Activated T-cell treated with anti-CD3 and anti-CD28 coated beads, Interleukin-2, amount 50 U/mL, for 72 hours (primary cell): ENCODE results near the gene WASF3. TPM values are rescaled to one million over a fixed set of nuclear protein-coding genes. Genes with fewer than 3 reads are reported as not detected.

Experiments used
- ATAC-seq, 2 donors: fragments of 150-1000 bp; cut with Tn5 transposase; replicated peaks in 1 of 2; 2 replicates each; pipeline ENCODE4 v1.10.0; 2021; ENCODE audit warnings: moderate library complexity in 2 of 2, mild to moderate bottlenecking in 1 of 2
- DNase-seq, 2 donors: peaks; one replicate each; pipeline ENCODE4 v3.0.0; 2021 to 2022; ENCODE audit warnings: mixed read lengths in 1 of 2
- H3K27ac Mint-ChIP-seq: one replicate; pipeline ENCODE4 v1.8.0; 2022; ENCODE audit warnings: mild to moderate bottlenecking, moderate library complexity, mixed read lengths
- H3K27me3 Mint-ChIP-seq: one replicate; pipeline ENCODE4 v1.8.0; 2022; ENCODE audit warnings: low read depth, mixed read lengths
- H3K36me3 Mint-ChIP-seq, 2 donors: one replicate each; pipeline ENCODE4 v1.8.0; 2022; ENCODE audit warnings: mixed read lengths in 2 of 2, mild to moderate bottlenecking in 1 of 2; ENCODE audit not compliant: insufficient read depth in 2 of 2
- H3K4me1 Mint-ChIP-seq: one replicate; pipeline ENCODE4 v1.8.0; 2022; ENCODE audit warnings: low read depth, mixed read lengths
- H3K4me3 Mint-ChIP-seq, 2 donors: one replicate each; pipeline ENCODE4 v1.8.0; 2022; ENCODE audit warnings: mild to moderate bottlenecking in 2 of 2, mixed read lengths in 2 of 2, moderate library complexity in 2 of 2
- H3K9me3 Mint-ChIP-seq, 2 donors: one replicate each; pipeline ENCODE4 v1.8.0; 2022; ENCODE audit warnings: mixed read lengths in 2 of 2
- total RNA-seq, 2 donors: library from RNA; stranded (reverse); gene quantifications; one replicate each; pipeline ENCODE4 v1.2.3, GENCODE V29; 2022

The WASF3 gene
- total RNA-seq, 2 donors from 2014 or later = 0.14 to 0.17 TPM

DNA sequence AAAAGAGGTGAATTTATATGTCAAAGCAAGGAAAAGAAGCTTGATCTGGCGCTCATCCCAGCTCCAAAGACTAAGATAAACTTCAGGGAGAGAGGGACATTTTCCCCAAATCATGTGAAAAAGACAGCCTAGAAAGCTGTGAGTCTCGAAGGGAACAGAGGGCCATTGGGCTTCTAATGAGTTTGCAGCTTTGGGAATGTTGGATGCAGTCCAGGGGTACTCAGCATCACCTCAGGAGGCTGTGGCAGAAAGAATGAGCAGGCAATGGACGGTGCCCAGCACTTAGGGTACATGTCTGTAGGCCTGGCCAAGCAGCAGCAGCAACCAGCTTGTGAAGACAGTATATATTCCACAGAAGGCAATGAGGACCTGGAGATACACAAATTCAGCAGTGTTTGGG is 25.7 kb upstream of the WASF3 start:
- DNase-seq (no peak), ATAC-seq (no peak)
- Mint-ChIP-seq H3K9me3 (no peaks in the 10 kb centered on the region), H3K4me3 (no peak overlapping the region), H3K27ac (no peak overlapping the region), H3K27me3 (peaks cover 12% of the 10 kb centered on the region), H3K36me3 (no peaks in the 10 kb centered on the region), H3K4me1 (no peaks in the 10 kb centered on the region)

DNA sequence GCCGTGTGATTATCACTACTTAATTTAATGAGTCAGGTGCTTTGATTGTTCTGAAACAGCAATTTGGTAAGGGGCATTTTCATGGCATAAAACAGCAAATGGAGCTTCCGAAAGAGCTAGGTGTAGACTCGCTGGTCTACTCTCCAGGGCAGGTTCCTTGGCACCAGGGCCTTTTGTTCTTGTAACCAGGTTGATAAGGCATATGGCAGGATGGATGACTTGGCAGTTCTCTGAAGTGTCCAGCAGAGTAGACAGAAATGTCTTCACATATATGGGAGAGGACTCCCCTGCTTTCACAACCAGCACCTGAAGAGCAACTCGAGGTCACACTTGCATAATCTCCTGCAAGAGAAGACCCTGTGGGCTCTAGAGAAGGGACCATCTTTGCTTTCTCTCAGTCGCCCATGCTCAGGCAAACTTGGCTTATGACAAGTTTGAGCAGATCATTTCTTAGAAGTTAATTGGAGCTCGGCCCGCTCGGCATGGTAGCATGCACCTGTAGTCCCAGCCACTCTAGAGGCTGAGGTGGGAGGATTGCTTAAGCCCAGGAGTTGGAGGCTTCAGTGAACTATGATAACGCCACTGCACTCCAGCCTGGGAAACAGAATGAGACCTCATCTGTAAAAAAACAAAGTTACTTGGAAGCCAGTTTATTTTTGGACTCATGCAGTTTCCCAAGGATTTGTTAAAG is 23.3 kb upstream of the WASF3 start:
- no peaks in the 10 kb centered on the region for H3K9me3 Mint-ChIP-seq
- H3K4me3 Mint-ChIP-seq = no peak overlapping the region
- H3K27ac Mint-ChIP-seq = no peak overlapping the region
- H3K4me1 Mint-ChIP-seq = no peaks in the 10 kb centered on the region
- no peaks in the 10 kb centered on the region for H3K36me3 Mint-ChIP-seq
- H3K27me3 Mint-ChIP-seq = peaks cover 13% of the 10 kb centered on the region
- no peak for ATAC-seq
- no peak for DNase-seq

DNA sequence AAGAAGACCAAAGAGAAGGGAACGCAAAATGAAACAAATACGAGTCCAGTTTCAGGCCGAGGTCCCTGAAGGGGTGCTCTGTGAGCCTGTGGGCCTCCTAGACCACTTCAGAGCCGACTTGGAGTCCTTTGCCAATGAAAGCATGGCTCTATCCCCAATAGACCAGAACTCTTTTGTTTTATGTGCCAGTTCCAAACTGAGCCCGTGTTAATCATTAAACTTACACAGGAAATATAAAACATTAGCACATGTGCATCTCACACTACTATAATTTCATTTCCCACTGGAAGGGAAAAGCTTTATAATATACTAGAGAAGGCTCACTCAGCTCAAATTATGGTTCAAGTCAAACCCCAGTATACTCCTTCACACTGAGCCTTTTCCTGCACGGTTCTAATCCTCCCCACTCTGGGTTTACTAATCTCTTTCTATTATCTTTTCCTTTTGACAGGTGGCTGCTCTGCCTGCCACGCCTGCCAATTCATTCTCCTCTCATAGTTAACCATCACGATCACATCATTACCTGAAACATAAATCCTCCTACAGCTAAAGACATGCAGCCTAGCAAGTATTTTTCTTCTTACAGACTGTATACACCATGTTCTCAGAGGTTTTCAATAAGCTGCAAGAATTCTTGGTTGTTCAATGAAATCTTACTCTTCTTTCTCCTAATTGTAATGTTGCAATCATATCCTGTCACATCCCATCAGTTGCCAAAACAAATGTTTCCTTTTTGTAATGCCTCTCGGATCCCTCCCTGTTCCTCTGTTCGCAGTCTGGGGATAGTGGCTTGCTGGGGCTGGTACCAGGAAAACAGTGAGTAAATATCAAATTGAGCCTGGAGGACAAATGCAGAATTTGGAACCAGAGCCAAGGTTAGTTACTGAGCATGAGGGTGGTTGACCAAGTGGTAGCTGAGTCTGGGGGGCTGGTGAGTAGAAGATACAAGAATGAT is 18.8 kb upstream of the WASF3 start:
- no peaks in the 10 kb centered on the region for H3K36me3 Mint-ChIP-seq
- no peak overlapping the region for H3K27ac Mint-ChIP-seq
- no peak overlapping the region for H3K4me3 Mint-ChIP-seq

DNA sequence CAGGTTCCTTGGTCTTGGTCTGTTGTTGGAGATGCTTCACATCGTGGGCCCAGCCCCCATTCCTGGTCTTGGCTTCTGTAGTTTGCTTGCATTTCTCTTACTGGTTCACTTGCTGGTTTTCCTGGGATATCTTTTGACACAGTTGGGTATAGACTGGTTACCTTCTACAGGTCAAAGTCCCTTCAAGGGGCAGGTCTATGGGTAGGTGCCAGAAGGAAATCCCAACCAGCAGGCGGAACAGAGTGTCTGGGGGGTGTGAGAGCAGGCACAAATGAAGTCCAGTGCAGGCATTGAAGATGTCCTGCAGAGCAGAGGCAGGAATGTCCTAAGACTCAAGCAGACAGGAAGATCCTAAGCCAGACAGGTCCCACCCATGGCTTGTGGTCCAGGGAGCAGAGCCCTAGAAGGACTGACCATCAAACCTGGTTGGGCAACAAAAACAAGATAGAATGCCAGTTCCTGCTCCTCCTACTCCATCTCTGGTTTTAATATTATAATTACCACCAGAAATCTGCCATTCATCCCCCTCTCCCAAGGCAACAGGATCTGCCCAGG is 17.7 kb upstream of the WASF3 start:
- H3K4me1 Mint-ChIP-seq = no peaks in the 10 kb centered on the region
- H3K36me3 Mint-ChIP-seq = no peaks in the 10 kb centered on the region
- ATAC-seq = no peak
- H3K27me3 Mint-ChIP-seq = peaks cover 38% of the 10 kb centered on the region
- no peak overlapping the region for H3K4me3 Mint-ChIP-seq
- no peak for DNase-seq
- H3K27ac Mint-ChIP-seq = no peak overlapping the region
- no peaks in the 10 kb centered on the region for H3K9me3 Mint-ChIP-seq

More for the DNA sequence above, 18.8 kb upstream of the WASF3 start:
- peaks cover 38% of the 10 kb centered on the region for H3K27me3 Mint-ChIP-seq
- no peaks in the 10 kb centered on the region for H3K9me3 Mint-ChIP-seq
- ATAC-seq = no peak
- DNase-seq = no peak
- H3K4me1 Mint-ChIP-seq = no peaks in the 10 kb centered on the region

GRCh38 chr13:26540334-26540733 is 17.1 kb upstream of the WASF3 start:
- Mint-ChIP-seq H3K36me3 (no peaks in the 10 kb centered on the region), H3K27me3 (peaks cover 38% of the 10 kb centered on the region), H3K4me1 (no peaks in the 10 kb centered on the region), H3K27ac (no peak overlapping the region), H3K9me3 (no peaks in the 10 kb centered on the region), H3K4me3 (no peak overlapping the region)
- ATAC-seq (no peak), DNase-seq (no peak)

DNA sequence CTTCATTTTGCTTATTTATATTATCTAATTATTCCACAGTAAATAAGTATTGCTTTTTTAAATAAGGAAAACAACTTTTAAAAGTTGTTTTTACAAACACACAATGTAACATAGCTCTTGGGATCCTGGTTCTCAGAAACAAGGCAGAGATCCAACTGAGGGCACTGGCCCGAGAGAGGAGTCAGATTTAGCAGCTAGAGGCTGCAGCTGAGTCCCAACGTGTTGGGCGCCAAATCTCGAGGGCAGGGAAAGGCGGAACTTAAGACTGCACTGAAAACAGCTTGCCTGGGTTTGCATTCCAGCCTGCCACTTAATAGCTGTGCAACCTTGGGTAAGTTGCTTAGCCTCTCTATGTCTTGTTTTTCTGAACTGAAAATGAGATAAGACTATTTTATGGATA is 16.4 kb upstream of the WASF3 start:
- H3K4me1 Mint-ChIP-seq = no peaks in the 10 kb centered on the region
- no peaks in the 10 kb centered on the region for H3K9me3 Mint-ChIP-seq
- ATAC-seq = no peak
- peaks cover 38% of the 10 kb centered on the region for H3K27me3 Mint-ChIP-seq
- no peak overlapping the region for H3K27ac Mint-ChIP-seq
- no peaks in the 10 kb centered on the region for H3K36me3 Mint-ChIP-seq
- DNase-seq = no peak
- H3K4me3 Mint-ChIP-seq = no peak overlapping the region

DNA sequence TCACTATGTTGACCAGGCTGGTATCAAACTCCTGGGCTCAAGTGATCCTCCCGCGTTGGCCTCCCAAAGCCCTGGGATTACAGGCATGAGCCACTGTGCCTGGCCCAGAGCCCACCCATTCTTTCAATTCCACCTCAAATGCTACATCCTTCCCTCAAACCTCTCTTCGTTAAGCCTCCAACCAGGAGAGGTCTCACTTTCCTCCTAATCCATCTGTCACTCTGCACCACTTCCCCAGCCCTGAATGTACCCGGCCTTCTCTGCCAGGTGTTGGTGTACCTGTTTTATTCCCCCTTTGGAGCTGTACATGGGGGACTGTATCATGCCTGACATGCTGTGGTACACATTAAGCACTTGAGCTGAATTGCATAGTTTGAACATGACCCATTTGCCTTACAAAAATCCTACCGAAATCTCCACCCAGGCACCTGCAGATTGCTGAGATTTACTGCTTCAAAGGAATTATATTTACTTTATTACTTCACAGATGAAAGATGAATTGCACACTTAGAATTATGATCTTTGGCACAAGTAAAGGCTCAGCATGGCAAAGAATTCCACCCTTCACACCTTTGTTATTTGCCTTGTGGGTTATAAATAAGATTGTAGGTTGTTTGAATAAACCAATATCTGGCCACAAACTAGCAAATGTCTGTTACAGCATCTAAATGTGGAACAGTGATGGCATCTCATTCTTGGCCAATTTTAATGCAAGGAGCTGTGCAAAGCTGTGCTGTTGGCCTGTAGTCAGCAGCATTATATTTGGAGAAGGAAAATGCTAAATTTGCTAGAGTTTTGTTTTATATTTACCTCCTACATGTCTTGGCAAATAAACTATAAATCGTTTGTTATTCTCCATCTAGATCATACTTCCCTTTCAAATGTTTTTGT is 15.6 kb upstream of the WASF3 start:
- Mint-ChIP-seq H3K27me3 (peaks cover 38% of the 10 kb centered on the region), H3K9me3 (no peaks in the 10 kb centered on the region), H3K4me3 (no peak overlapping the region), H3K4me1 (no peaks in the 10 kb centered on the region), H3K36me3 (no peaks in the 10 kb centered on the region), H3K27ac (no peak overlapping the region)
- DNase-seq (no peak), ATAC-seq (no peak)

- ATAC-seq (no peak), DNase-seq (no peak)
- peaks cover 26% of the 10 kb centered on the region for H3K27me3 Mint-ChIP-seq
- H3K27ac Mint-ChIP-seq = no peak overlapping the region
- H3K4me3 Mint-ChIP-seq = no peak overlapping the region
- no peaks in the 10 kb centered on the region for H3K4me1 Mint-ChIP-seq
- no peaks in the 10 kb centered on the region for H3K36me3 Mint-ChIP-seq
- H3K9me3 Mint-ChIP-seq = no peaks in the 10 kb centered on the region
These were observed 12.8 kb upstream of the WASF3 start for GRCh38 chr13:26544707-26545106.

DNA sequence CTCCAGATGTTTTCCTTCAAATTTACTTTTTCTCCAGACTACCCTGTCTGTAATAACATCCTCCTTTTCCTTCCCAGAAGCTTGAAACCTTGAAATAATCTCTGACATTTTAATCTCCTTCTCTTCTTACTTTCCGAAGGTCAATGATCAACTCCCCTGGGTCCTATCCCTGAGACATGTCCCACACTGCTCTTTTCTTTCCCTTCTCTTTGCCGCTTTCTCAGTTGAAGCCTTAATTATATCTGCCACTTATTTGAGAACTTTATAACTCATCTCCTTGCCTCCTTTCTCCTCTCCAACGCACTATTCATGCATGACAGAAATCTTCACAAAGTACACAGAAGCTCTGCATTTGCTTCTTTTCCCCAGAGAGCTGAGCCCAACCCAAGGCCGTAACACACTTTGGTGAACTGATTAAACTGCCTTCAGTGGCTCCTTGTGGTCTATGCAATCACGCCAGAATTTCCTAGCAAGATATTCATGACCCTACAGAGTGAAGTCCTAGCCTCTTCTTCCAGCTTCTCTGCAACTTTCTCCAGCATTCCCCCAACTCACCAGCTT is 9.2 kb upstream of the WASF3 start:
- H3K4me1 Mint-ChIP-seq = no peaks in the 10 kb centered on the region
- H3K36me3 Mint-ChIP-seq = no peaks in the 10 kb centered on the region
- peaks cover 15% of the 10 kb centered on the region for H3K27me3 Mint-ChIP-seq
- DNase-seq (no peak), ATAC-seq (no peak)
- no peak overlapping the region for H3K27ac Mint-ChIP-seq
- H3K4me3 Mint-ChIP-seq = no peak overlapping the region
- H3K9me3 Mint-ChIP-seq = no peaks in the 10 kb centered on the region

DNA sequence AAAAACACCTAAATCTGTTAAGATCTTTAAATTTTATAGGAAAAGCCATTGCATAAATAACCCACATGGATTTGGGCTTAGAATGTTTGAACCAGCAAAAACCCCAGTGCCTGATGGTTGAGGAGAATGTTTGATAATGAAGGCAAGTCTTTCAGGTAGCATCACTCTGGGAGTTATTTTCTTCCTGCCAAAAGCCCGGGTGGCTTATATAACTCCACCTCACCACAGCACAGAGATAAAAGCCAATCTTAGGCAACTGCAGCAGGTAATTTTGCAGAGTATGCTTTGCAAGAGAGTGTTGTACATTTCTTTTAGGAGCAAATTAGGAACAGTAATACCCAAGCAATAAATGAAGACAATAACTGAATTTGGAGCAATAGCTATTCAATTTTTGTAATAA is 7.8 kb upstream of the WASF3 start:
- H3K27me3 Mint-ChIP-seq = peaks cover 15% of the 10 kb centered on the region
- ATAC-seq = no peak
- H3K9me3 Mint-ChIP-seq = no peaks in the 10 kb centered on the region
- no peaks in the 10 kb centered on the region for H3K36me3 Mint-ChIP-seq
- no peak overlapping the region for H3K27ac Mint-ChIP-seq
- H3K4me1 Mint-ChIP-seq = no peaks in the 10 kb centered on the region
- no peak for DNase-seq
- H3K4me3 Mint-ChIP-seq = no peak overlapping the region

DNA sequence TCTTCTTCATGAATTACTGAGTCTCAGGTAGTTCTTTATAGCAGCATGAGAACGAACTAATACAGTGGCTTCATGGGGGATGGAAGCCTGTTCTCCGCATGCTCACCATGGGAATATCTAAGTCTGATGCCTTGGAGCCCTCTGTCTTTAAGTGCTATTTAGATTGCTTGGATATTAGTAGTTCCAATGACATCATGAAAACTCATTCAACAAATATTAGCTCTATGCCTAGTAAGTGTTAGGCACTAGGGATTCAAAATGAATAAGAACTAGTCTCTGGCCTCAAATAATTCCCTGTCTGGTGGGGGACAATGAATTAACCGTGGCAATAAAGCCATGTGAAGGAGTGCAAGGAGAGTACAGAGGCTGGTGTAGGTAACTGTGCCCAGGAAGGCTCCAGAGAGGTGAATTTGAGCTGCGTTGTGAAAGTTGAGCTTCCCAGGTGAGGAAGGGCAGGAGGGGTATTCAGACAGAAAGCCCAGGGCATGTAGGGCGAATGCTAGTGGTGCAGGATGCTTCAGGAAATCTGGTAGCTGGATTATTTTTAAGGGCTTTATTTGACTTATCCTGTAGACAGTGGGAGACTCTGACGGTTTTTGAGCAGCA is 6.1 kb upstream of the WASF3 start:
- H3K9me3 Mint-ChIP-seq = no peaks in the 10 kb centered on the region
- no peak overlapping the region for H3K27ac Mint-ChIP-seq
- no peak overlapping the region for H3K4me3 Mint-ChIP-seq
- H3K27me3 Mint-ChIP-seq = peaks cover 30% of the 10 kb centered on the region
- H3K4me1 Mint-ChIP-seq = no peaks in the 10 kb centered on the region
- DNase-seq (no peak), ATAC-seq (no peak)
- no peaks in the 10 kb centered on the region for H3K36me3 Mint-ChIP-seq

- no peak for DNase-seq
- H3K27ac Mint-ChIP-seq = no peak overlapping the region
- H3K4me1 Mint-ChIP-seq = peaks cover 13% of the 10 kb centered on the region
- H3K36me3 Mint-ChIP-seq = no peaks in the 10 kb centered on the region
- peaks cover 39% of the 10 kb centered on the region for H3K27me3 Mint-ChIP-seq
- ATAC-seq = no peak
- no peaks in the 10 kb centered on the region for H3K9me3 Mint-ChIP-seq
- H3K4me3 Mint-ChIP-seq = no peak overlapping the region
These were observed 2.1 kb upstream of the WASF3 start for GRCh38 chr13:26555413-26555812.
